NCI-H2196 (cell line): ENCODE data around the gene KCTD13.
A peak's percentile ranks its signal among the peaks of the same experiment; 100 is the strongest.
"Not testable (repeated sequence)": the region's sequence is repeated elsewhere in the genome, so short reads cannot be mapped to it uniquely, and the experiment has no call there.

Source experiments
- DNase-seq: peaks from one replicate; lab custom pipeline; 2025; ENCODE audit not compliant: unreplicated experiment; lab: John Stamatoyannopoulos, UW

The KCTD13 gene

DNA sequence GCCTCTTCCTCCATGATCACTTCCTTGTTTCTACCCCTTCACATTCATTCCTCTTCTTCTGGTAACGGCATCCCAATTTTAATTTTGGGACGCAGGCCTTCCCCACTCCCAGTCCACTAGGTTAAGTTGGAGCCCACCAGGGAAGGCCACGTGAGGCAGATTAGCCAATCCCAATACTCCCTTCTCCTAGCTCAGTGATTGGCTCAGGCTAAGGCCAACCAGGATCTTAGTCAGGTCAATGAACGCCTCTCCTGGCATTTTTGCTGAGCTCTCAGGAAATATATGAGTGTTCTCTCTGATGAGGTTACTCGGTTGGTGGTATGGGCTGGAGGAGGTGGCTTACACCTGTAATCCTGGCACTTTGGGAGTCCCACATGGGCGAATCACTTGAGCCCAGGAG lies 42.0 kb downstream of the KCTD13 start:
- DNase-seq: no peak

DNA sequence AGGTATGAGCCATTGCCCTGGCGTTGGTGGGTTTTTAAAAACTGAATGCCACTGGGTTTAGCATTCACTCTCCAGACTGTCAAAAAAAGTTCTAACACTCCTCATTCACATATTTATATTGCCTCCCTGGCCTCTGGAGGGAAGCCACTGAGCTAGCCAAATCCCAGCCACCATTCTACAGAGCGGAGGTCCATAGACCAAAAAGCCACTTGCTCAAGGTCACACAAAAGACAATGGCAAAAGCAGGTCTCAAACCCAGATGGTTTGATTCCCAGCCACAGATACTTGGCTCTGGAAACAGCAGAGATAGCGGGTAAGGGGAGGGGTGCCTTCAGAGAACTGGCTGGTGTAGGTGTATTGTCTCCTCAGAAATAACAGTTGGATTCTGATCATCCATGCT lies 45.0 kb downstream of the KCTD13 start:
- DNase-seq: no peak

DNA sequence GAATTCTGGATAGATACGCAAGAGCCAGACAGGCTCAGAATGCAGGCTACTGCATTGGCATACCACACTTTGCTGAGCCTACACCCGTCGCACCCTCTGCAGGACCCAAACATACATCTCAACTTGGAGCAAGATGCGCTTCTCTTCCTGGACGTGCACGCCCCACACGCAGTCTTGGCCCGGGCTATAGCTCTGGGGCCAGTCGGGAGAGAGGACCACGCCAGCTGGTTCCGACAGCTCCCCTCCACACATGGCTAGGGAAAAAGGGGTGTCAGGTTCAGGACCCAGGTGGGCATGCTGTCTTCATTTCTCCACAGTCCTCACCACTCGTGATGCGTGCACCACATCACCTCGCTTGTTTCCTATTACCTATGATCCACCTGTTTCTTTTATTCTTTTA lies 47.9 kb downstream of the KCTD13 start:
- DNase-seq: no peak

DNA sequence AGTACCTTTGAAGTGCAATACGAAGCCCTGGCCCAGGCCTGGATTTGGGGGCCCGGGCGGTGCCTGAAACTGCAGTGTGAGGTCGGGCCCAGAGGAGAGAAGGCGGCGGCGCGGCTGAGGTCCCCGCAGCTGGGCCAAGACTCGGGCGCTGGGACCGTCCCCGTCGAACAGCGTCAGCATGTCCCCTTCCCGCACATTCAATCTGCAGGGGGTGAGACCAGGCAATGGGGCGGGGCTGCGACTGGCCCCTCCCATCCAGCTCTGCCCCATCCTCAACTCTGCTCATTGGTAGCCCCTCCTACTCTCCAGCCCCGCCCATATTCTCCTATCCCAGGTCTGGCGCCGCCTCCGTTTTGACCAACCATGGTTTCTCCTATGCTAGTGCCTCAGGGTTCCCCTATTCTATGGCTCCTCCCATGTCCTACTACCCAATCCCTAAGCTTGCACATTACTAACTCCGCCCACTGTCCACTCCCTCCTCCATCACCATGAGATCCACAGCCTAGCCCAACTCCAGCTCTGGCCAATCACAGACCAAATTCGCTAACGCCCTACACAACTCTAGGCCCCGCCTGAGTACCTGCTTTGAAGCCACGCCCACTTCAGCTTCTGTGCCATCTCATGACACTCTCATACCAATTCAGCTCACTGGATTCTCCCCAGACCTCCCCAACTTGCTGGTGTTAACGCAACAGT lies 48.6 kb downstream of the KCTD13 start:
- peak; percentile 34 for DNase-seq

DNA sequence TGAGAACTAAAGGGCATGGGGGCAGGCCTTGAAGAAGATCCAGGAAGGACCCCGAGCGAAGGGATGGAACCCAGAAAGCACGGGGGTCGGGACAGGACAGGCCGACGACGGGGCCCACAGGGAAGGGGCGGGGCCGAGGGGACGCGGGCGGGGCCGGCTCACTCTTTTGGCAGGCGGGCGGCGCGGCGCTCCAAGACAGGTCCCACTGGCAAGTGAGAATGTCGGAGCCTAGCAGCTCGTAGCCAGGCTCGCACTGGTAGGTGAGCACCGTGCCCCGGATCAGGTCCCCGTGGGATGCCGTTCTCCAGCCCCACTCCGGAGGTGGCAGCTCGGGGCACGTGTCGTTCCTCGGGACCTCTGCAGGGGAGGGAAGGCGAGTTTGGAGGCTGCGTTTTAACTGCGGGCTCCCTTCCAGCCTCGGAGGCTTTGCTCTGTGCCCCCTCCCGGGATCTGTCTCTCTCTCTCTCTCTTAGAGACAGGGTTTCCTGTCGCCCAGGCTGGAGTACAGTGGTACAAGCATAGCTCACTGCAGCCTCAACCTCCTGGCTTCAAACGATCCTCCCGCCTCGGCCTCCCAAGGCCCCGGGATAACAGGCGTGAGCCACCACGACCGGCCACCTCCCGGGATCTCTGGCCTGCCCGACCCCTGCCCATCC lies 49.3 kb downstream of the KCTD13 start:
- DNase-seq: no peak

DNA sequence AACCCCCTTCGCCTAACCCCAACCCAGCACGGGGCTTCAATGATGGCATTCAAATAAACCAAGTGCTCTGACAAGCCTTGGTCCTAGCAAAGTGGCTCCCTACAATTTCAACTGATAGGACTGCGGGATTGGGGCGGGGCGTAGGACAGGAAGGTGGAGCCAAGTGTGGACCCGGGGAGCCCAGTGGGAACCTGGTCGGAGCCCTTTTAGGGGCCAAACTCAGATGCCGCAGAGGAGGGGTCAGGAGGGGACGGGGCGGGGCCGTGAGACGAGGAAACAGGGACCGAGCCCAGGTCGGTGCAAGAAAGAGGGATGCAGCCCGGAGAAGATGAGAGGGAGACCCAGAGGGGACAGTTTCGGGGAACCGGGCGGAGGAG lies 49.8 kb downstream of the KCTD13 start:
- DNase-seq: no peak

DNA sequence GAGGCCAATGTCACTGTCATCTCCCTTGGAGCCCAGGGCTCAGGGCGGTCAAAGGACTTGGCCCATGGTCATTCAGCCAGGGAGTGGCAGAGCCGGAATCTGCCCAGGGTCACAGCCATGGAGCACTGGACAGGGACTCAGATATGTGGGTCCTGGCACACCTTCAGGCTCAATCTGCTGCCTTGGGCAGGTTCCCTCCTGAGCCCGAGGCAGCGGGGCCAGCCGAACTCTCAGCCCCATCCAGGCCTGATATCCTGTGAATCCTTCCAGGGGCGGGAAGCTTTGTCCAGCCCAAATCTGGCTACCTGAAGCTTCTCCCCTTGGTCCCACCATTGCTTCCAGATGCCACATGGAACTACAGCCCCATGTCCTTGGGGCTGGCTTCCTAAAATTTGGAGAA lies 50.8 kb downstream of the KCTD13 start:
- DNase-seq: no peak

DNA sequence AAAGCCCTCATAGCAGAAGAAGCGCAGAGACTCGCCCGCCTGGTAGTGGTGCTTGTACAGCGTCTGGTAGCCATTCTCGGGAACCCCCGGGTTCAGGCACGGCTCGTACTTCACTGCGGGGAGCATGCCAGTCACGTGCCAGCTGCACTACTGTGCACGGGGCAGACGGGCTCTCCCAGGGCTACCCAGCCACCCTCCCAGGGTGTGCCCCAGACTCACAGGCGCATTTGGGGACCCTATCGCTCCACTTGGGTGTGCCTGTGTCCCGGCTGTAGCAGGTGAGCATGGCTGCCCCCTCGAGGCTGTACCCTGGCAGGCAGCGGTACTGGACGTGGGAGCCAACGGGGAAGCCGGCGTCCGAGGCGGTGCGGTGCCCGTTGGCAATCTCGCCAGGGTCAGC lies 52.7 kb downstream of the KCTD13 start:
- no peak for DNase-seq

DNA sequence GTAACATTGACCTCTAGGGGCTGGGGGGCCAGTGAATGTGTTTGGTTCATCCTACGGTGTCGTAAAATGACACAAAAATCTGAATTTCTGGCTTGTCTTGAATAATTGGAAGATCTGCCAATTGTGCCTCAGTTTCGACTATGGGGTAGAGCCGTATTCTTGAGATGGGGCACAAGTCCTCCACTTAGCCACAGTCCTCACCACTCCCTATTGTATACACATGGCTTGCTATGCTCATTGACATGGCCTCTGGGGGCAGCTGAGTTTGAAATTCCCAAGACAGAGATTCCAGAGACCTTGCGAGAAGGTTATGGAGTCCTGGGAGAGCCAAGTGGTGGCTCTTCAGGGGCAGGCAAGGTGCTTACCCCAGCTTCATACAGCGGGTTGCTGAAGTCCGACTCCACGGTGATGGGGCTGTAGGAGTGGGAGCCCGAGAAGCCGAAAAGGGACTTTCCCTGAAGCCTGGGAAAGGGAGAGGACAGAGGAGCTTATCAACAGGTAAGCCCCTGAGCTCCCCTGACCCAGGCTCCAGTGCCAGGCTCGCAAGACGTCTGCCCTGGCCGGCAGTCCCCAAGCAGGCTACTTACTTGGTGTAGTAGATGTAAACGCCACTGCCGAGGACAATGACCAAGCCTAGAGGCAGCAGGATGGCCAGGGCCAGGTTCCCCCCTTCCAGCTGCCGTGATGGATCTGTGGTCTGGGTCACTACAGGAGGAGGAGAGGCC lies 54.0 kb downstream of the KCTD13 start:
- no peak for DNase-seq

DNA sequence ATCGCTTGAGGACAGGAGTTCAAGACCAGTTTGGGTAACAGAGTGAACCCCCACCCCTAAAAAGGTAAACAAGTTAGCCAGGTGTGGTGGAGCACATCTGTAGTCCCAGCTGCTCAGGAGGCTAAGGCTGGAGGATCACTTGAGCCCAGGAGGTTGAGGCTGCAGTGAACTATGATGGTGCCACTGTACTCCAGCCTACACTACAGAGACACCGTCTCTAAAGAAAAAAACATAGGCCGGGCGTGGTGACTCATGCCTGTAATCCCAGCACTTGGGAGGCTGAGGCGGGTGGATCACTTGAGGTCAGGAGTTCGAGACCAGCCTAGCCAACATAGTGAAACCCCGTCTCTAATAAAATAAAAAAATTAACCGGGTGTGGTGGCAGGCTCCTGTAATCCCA lies 57.0 kb downstream of the KCTD13 start:
- DNase-seq: not testable (repeated sequence)

DNA sequence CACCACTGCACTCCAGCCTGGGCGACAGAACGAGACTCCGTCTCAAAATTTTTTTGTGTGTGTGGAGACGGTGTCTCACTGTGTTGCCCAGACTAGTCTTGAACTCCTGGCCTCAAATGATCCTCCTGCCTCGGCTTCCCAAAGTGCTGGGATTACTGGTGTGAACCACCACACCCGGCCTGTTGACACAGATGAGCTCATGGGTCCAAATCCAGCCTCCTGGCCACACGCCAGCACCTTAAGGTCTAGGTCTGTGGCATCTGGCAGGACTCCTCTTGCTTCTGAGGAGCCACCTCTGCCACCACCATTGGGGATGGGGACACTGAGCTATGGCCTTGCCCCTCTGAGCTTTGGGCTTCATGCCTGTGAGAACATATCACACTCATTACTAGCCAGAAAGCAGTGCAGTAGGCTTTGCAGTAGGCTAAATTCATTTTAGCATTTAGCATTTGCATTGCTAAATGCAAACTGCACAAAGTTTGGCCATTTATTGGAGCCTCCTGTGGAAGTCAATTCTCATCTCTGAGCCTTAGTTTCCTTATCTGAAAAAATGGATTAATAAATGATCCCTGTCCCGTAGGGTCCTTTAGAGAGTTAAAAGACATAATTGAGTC lies 57.5 kb downstream of the KCTD13 start:
- DNase-seq: no peak

DNA sequence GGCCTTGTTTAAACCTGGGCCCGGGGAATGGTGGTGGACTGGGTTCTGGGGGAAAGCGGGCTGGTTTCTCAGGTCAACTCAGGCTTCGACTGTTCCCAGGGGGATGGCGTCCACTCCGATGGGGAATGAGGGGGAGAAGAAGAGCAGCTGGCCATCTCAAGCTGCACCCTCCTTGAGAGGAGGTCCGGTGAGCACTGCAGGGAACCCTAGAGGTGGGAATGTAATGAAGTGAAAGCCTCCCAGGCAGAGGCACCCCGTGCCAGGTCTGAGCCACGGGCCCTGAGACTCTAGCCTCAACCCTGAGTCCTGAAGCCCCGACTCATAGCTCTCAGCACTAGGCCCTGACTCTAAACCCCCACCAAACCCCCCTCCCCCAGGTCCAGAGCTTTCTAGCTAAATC lies 61.8 kb downstream of the KCTD13 start:
- no peak for DNase-seq

DNA sequence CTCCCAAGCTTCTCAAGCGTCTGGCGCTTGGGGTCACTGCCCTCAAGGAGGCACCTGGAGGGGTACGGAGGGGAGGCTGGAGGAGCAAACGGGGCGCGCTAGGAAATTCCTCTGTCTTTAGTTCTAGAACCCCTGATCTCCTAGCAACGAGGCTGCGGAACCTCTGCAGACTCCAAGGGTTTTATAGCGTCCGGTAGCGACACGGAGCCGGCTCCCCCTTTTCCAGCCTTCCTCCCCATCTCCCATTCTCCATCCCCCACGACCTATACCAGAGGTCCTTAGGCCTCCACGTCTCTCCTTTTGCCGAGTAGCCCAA lies 62.4 kb downstream of the KCTD13 start:
- DNase-seq: no peak

DNA sequence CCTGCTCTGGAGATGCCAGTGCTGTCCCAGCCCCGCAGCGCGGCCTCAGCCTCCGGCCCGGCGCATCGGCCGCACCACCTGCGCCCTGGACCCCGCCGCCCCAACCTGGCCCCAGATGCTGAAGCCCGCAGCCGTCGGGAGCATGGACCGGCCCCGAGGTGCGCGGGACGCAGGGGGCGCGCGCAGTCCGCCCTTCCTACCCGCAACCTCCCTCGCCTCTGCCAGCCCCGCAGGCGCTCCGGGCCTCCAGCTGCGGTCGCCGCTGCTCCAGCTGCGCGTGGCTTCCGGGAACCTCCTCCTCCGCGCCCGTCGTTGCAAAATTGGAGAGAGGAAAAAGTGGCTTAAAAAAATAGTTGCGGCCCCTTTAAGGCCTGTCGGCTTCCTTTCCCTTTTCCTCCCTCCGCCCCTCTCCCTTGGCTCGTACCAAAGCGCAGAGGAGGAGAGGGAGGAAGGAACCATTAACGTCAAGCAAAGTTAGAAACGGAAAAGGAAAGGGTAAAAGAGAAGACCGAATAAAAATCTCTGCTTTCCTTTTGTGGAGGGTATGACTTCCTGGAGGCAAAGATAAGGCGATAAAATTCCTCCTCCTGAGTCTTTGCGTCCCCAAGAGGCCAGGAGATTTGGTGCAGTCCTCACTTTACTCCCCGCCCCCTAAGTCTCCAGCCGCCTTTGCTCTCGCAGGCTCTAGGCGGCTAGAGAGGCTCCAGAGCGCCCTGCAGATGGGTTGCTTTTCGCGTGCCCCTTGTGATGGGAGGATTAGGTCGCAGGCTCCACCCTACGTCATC lies 63.0 kb downstream of the KCTD13 start, which contains the start of gene CDIPT:
CDIPT (minus strand) TSS at position 343 of the 785 bp plus-strand sequence. CDS start 369 bp downstream, outside the sequence.
- DNase-seq: peak; percentile 96

DNA sequence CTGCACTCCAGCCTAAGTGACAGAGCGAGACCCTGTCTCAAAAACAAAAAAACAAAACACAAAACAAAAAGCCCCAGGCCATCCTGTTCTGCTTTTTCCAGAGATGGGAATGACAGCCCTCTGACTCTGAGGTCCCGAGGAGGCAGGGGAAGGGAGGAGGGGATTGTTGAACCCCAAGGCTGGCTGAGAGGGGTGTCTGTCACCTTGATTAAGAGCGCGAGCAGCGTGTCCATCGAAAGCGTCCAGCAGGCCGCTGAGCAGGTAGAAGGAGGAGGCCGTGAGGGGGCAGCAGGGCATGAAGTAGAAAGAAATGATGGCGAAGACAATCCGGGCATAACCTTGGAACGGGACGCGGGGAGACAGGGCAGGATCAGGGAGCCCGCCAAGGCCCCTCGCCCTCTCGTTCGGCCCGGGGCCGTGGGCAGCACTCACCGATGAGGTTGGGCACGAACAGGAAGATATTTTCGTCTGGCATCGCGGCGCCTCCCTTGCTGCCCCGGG lies 63.6 kb downstream of the KCTD13 start:
- DNase-seq: no peak

DNA sequence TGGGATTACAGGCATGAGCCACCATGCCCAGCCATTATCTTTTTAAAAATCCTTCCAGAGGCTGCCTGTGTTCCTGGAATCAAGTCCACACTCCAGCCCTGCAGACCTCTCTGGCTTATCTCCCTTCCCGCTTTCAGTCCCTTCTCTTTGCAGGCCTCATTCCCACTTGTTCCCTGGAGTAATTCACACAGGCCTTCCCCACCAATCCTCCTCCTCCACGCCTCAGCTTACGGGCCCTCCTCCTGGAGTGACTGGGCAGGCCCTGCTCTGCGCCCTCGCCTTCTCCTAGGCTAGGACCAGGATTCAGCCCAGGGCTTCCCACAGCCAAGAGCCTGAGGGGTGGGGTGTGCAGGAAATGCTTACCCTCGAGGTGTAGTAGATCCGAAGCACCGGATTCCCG lies 65.8 kb downstream of the KCTD13 start:
- DNase-seq: no peak

DNA sequence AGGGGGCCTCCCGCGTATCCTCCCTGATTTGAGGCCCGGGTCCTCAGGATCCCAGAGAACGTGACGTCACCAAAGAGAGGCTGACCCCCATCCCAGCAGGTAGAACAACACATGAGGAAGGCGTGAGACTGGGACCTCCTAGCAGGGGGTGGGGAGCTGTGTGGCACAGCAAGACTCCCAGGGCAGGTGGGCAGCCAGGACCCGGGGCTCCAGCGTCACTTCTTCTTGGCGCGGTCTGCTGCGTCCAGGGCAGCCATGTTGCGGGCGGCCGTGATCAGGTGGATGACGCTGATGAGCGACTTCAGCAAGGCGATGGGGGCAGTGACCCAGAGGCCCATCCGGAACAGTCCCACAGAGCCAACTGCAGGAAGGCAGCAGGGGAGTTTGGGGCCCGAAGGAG lies 67.1 kb downstream of the KCTD13 start:
- no peak for DNase-seq

DNA sequence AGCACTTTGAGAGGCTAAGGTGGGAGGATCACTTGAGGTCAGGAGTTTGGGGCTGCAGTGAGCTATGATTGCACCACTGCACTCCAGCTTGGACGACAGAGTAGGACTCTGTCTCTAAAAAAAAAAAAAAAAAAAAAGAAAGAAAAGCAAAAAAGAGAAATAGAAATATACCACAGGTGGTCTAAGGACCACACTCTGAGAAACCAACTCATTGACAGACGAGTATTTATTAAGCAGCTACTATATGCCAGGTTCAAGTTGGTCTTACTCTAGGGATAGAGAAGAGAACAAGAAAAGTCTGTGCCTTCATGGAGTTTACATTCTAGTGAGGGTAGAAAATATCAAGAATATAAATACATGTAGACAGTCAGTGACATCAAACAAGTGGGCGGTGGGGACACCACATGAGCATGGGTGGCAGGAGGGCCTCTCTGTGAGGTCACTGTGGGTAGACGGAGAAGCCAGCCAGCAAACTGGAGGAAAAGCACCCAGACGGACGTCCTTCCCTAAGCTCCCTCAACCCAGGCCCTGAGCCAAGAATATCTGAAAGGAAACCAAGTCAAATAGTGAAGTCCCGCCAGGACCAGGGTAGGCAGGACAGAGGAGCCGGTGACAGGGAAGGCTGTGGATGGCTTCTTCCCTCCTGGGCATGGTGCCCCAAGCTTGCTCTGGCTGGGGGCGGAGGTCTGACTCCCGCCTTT lies 67.7 kb downstream of the KCTD13 start:
- no peak for DNase-seq

DNA sequence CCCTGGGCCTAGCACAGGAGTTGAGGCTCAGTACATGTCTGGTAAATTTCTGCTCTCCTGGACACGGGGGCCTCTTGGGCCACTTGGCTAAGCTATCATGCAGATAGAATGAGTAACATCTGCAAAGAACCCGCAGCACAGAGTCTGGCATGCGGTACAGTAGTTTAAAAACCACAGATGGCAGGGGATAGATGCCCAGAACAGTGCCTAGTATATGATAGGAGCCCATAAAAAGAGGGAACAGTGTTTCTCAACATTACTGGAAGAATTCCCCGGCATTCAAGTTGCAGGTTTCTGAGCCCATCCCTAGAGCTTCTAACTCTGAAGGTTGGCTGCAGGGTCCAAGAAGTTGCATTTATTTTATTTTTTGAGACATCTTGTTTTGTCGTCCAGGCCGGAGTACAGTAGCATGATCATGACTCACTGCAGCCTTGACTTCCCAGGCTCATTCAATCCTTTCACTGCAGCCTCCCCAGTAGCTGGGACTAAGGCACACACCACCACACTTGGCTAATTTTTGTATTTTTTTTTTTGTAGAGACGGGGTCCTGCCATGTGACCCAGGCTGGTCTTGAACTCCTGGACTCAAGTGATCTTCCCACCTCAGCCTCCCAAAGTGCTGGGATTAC lies 68.8 kb downstream of the KCTD13 start:
- no peak for DNase-seq
